Neural cell (in vitro differentiated cells): ENCODE data around the gene ZDHHC1. TPM values are rescaled to one million over a fixed set of nuclear protein-coding genes. Genes with fewer than 3 reads are reported as not detected.

Experiments used
- H2AFZ ChIP-seq: fragments of 200-600, 300-800 bp; sonication (generic), shearing (Covaris generic); 2 replicates; pipeline ENCODE4 v1.6.0; 2014; ENCODE audit warnings: low read depth, mild to moderate bottlenecking, antibody characterized with exemption, low read length, moderate library complexity
- H3F3A ChIP-seq: fragments of 200-600 bp; shearing (Covaris generic); 2 replicates; pipeline ENCODE4 v1.6.1; 2016; ENCODE audit warnings: mild to moderate bottlenecking, moderate library complexity, mixed read lengths, antibody characterized with exemption, low read length; ENCODE audit not compliant: insufficient read depth, poor library complexity, severe bottlenecking
- H3K27ac ChIP-seq: fragments of 200-600, 300-800 bp; sonication (generic), shearing (Covaris generic); 2 replicates; pipeline ENCODE4 v1.5.1; 2014; ENCODE audit warnings: mild to moderate bottlenecking, low read length, moderate library complexity
- H3K27me3 ChIP-seq: fragments of 300-800, 200-600 bp; sonication (generic), shearing (Covaris generic); 2 replicates; pipeline ENCODE4 v1.6.0; 2014; ENCODE audit warnings: mild to moderate bottlenecking, low read depth, low read length, moderate library complexity; ENCODE audit not compliant: insufficient read depth
- H3K36me3 ChIP-seq: fragments of 300-800, 200-600 bp; sonication (generic), shearing (Covaris generic); 2 replicates; pipeline ENCODE4 v1.5.1; 2014; ENCODE audit warnings: mild to moderate bottlenecking, antibody characterized with exemption, low read length, moderate library complexity; ENCODE audit not compliant: insufficient read depth
- H3K4me2 ChIP-seq: fragments of 300-800, 200-600 bp; sonication (generic), shearing (Covaris generic); 2 replicates; pipeline ENCODE4 v1.6.0; 2014; ENCODE audit warnings: mild to moderate bottlenecking, low read length
- H3K4me3 ChIP-seq: fragments of 300-800, 200-600 bp; sonication (generic), shearing (Covaris generic); 2 replicates; pipeline ENCODE4 v1.5.1; 2014; ENCODE audit warnings: mild to moderate bottlenecking, low read length, moderate library complexity
- H3K79me2 ChIP-seq: fragments of 200-600 bp; shearing (Covaris generic); replicated peaks from 2 replicates; pipeline ENCODE4 v1.6.0; 2014; ENCODE audit warnings: mild to moderate bottlenecking, low read length, moderate library complexity; ENCODE audit not compliant: insufficient read depth
- H3K9ac ChIP-seq: fragments of 300-800, 200-600 bp; sonication (generic), shearing (Covaris generic); 2 replicates; pipeline ENCODE4 v1.6.1; 2016; ENCODE audit warnings: mild to moderate bottlenecking, low read length, mixed read lengths
- H3K9me2 ChIP-seq: fragments of 200-600 bp; shearing (Covaris generic); 2 replicates; pipeline ENCODE4 v1.6.1; 2016; ENCODE audit warnings: mild to moderate bottlenecking, low read length, mixed read lengths; ENCODE audit not compliant: insufficient read depth
- H3K9me3 ChIP-seq: fragments of 200-600, 300-800 bp; sonication (generic), shearing (Covaris generic); 2 replicates; pipeline ENCODE4 v1.6.1; 2016; ENCODE audit warnings: mild to moderate bottlenecking, mixed run types, low read length, moderate library complexity, mixed read lengths
- H4K20me1 ChIP-seq: fragments of 200-600 bp; shearing (Covaris generic); 2 replicates; pipeline ENCODE4 v1.6.1; 2016; ENCODE audit warnings: mild to moderate bottlenecking, mixed run types; ENCODE audit not compliant: insufficient read depth
- CTCF ChIP-seq: fragments of 450-650 bp; IDR thresholded peaks from 2 replicates; pipeline ENCODE4 v1.5.1; 2014; ENCODE audit warnings: antibody characterized with exemption, mild to moderate bottlenecking, moderate library complexity; ENCODE audit not compliant: poor library complexity, severe bottlenecking
- EP300 ChIP-seq: fragments of 450-650 bp; conservative IDR thresholded peaks from 2 replicates; pipeline ENCODE4 v1.6.1; 2014; ENCODE audit warnings: antibody characterized with exemption, mild to moderate bottlenecking, moderate library complexity; ENCODE audit not compliant: poor library complexity, severe bottlenecking
- EZH2 ChIP-seq: fragments of 200-600, 300-800 bp; shearing (Covaris generic), sonication (generic); IDR thresholded peaks from 2 replicates; pipeline ENCODE4 v1.6.1; 2014; ENCODE audit warnings: antibody characterized with exemption, low read length, borderline replicate concordance, mild to moderate bottlenecking; ENCODE audit not compliant: insufficient read depth, poor library complexity, severe bottlenecking
- MXI1 ChIP-seq: fragments of 450-650 bp; conservative IDR thresholded peaks from 2 replicates; pipeline ENCODE4 v1.6.1; 2014; ENCODE audit warnings: antibody characterized with exemption, mild to moderate bottlenecking; ENCODE audit not compliant: poor library complexity, severe bottlenecking
- POLR2AphosphoS5 ChIP-seq: IDR thresholded peaks from 2 replicates; pipeline ENCODE4 v1.6.1; 2012
- RAD21 ChIP-seq: fragments of 450-650 bp; conservative IDR thresholded peaks from 2 replicates; pipeline ENCODE4 v1.6.1; 2014; ENCODE audit warnings: antibody characterized with exemption, mild to moderate bottlenecking, moderate library complexity
- REST ChIP-seq: IDR thresholded peaks from 2 replicates; pipeline ENCODE4 v1.6.1; 2012; ENCODE audit warnings: borderline replicate concordance
- SMC3 ChIP-seq: fragments of 450-650 bp; conservative IDR thresholded peaks from 2 replicates; pipeline ENCODE4 v1.6.1; 2014; ENCODE audit warnings: antibody characterized with exemption, mild to moderate bottlenecking, moderate library complexity; ENCODE audit not compliant: poor library complexity
- TAF1 ChIP-seq: IDR thresholded peaks from 2 replicates; pipeline ENCODE4 v1.6.1; 2012; ENCODE audit warnings: low read depth
- polyA minus RNA-seq: library from RNA; depleted of rRNA, polyadenylated mRNA; stranded (reverse); fragments of >200 nt; gene quantifications from 2 replicates; pipeline ENCODE4 v1.2.3, GENCODE V29; 2014
- polyA plus RNA-seq: library from polyadenylated mRNA; depleted of rRNA; stranded (reverse); fragments of >200 nt; gene quantifications from 2 replicates; pipeline ENCODE4 v1.2.3, GENCODE V29; 2014

The ZDHHC1 gene
- polyA plus RNA-seq (1.7 TPM in 1 of 2 replicates, not detected in the other), polyA minus RNA-seq (1.7 and 1.9 TPM in 2 replicates)

GRCh38 chr16:67415872-67416793 lies at the start of gene ZDHHC1:
Gene ZDHHC1 (minus strand): TSS chr16:67416477. CDS start chr16:67407775, 8,702 bp downstream.
- Histone ChIP-seq H3K9ac (peak within 1 kb of the TSS; percentile 59), H3K4me3 (peak within 1 kb of the TSS; percentile 65), H3K36me3 (no peaks in the 10 kb centered on the region), H3K9me3 (no peaks in the 10 kb centered on the region), H3K4me2 (no peak within 1 kb of the TSS), H3K79me2 (no peaks in the 10 kb centered on the region), H2AFZ (no peak within 1 kb of the TSS), H4K20me1 (no peaks in the 10 kb centered on the region), H3F3A (no peaks in the 10 kb centered on the region), H3K27ac (no peak within 1 kb of the TSS), H3K27me3 (no peaks in the 10 kb centered on the region), H3K9me2 (no peaks in the 10 kb centered on the region)
- TF ChIP-seq POLR2AphosphoS5 (no peak), CTCF (peak; percentile 76), SMC3 (peak; percentile 55), MXI1 (peak; percentile 35), REST (no peak), EZH2 (no peak), EP300 (no peak), RAD21 (peak; percentile 63), TAF1 (no peak)

- Histone ChIP-seq H3K4me2 (no peak overlapping the region), H3K79me2 (peaks cover 10% of the 10 kb centered on the region), H3K36me3 (no peaks in the 10 kb centered on the region), H3K9me3 (no peaks in the 10 kb centered on the region), H3K27ac (no peak overlapping the region), H3K9me2 (no peaks in the 10 kb centered on the region), H3F3A (no peaks in the 10 kb centered on the region), H3K9ac (no peak overlapping the region), H2AFZ (no peak overlapping the region), H3K27me3 (no peaks in the 10 kb centered on the region), H3K4me3 (no peak overlapping the region), H4K20me1 (no peaks in the 10 kb centered on the region)
- TF ChIP-seq MXI1 (no peak), EZH2 (no peak), TAF1 (no peak), RAD21 (no peak), EP300 (no peak), REST (no peak), SMC3 (no peak), CTCF (no peak), POLR2AphosphoS5 (no peak)
Measured at GRCh38 chr16:67464565-67464964, 48.3 kb upstream of the ZDHHC1 start.
